Astrocyte (in vitro differentiated cells and primary cell): ENCODE results near the gene SPATA19. TPM values are rescaled to one million over a fixed set of nuclear protein-coding genes. Genes with fewer than 3 reads are reported as not detected.

ENCODE experiments used
- DNase-seq: peaks from one replicate; pipeline ENCODE4 v3.0.0-alpha.2; 2010; ENCODE audit warnings: low read depth
- FAIRE-seq: peaks from 2 replicates; lab custom pipeline; 2011; peaks lifted over from hg19 to GRCh38; lab: Jason Lieb, UNC
- H2AFZ ChIP-seq: 2 replicates; pipeline ENCODE4 v1.6.0; 2012; ENCODE audit warnings: low read depth, low read length, inconsistent platforms
- H3K27ac ChIP-seq: 2 replicates; pipeline ENCODE4 v1.5.1; 2011; ENCODE audit warnings: low read depth, low read length, inconsistent platforms
- H3K27me3 ChIP-seq: 2 replicates; pipeline ENCODE4 v1.6.0; 2011; ENCODE audit warnings: low read length, inconsistent platforms; ENCODE audit not compliant: insufficient read depth
- H3K36me3 ChIP-seq: 2 replicates; pipeline ENCODE4 v1.5.1; 2011; ENCODE audit warnings: low read length, inconsistent platforms; ENCODE audit not compliant: insufficient read depth
- H3K4me1 ChIP-seq: 2 replicates; pipeline ENCODE4 v1.5.1; 2011; ENCODE audit warnings: low read length, inconsistent platforms; ENCODE audit not compliant: insufficient read depth
- H3K4me2 ChIP-seq: 2 replicates; pipeline ENCODE4 v1.6.0; 2012; ENCODE audit warnings: low read length, inconsistent platforms
- H3K4me3 ChIP-seq: 2 replicates; pipeline ENCODE4 v1.5.1; 2011; ENCODE audit warnings: low read depth, mild to moderate bottlenecking, low read length, inconsistent platforms; ENCODE audit not compliant: insufficient read depth
- H3K79me2 ChIP-seq: 2 replicates; pipeline ENCODE4 v1.6.0; 2012; ENCODE audit warnings: mild to moderate bottlenecking, low read length, inconsistent platforms; ENCODE audit not compliant: insufficient read depth
- H3K9ac ChIP-seq: 2 replicates; pipeline ENCODE4 v1.6.0; 2012; ENCODE audit warnings: mild to moderate bottlenecking, low read length, inconsistent platforms
- H3K9me3 ChIP-seq: 2 replicates; pipeline ENCODE4 v1.5.1; 2012; ENCODE audit warnings: low read depth, mild to moderate bottlenecking, low read length, inconsistent platforms; ENCODE audit not compliant: insufficient read depth
- H4K20me1 ChIP-seq: 2 replicates; pipeline ENCODE4 v1.6.0; 2012; ENCODE audit warnings: low read length, inconsistent platforms; ENCODE audit not compliant: insufficient read depth
- H3K27ac Mint-ChIP-seq: one replicate; pipeline ENCODE4 v1.8.0; 2021; ENCODE audit warnings: mild to moderate bottlenecking, mixed read lengths; ENCODE audit not compliant: unreplicated experiment
- H3K27me3 Mint-ChIP-seq: one replicate; pipeline ENCODE4 v1.8.0; 2021; ENCODE audit warnings: low read depth, mixed read lengths; ENCODE audit not compliant: unreplicated experiment
- H3K36me3 Mint-ChIP-seq: one replicate; pipeline ENCODE4 v1.8.0; 2021; ENCODE audit warnings: low read depth, mixed read lengths; ENCODE audit not compliant: unreplicated experiment
- H3K4me1 Mint-ChIP-seq: one replicate; pipeline ENCODE4 v1.8.0; 2021; ENCODE audit warnings: low read depth, mixed read lengths; ENCODE audit not compliant: unreplicated experiment
- H3K4me3 Mint-ChIP-seq: one replicate; pipeline ENCODE4 v1.8.0; 2021; ENCODE audit warnings: mild to moderate bottlenecking, moderate library complexity, mixed read lengths; ENCODE audit not compliant: unreplicated experiment
- H3K9me3 Mint-ChIP-seq: one replicate; pipeline ENCODE4 v1.8.0; 2021; ENCODE audit warnings: mild to moderate bottlenecking, mixed read lengths; ENCODE audit not compliant: unreplicated experiment
- CTCF ChIP-seq: IDR thresholded peaks from 2 replicates; pipeline ENCODE4 v1.5.1; 2011; ENCODE audit warnings: low read depth, mild to moderate bottlenecking, inconsistent platforms, low read length, moderate library complexity; ENCODE audit not compliant: insufficient read depth
- EZH2 ChIP-seq: IDR thresholded peaks from 2 replicates; pipeline ENCODE4 v1.6.1; 2012; ENCODE audit warnings: mild to moderate bottlenecking, low read length, inconsistent platforms; ENCODE audit not compliant: insufficient read depth
- total RNA-seq: library from RNA; stranded (reverse); gene quantifications from 2 replicates; pipeline ENCODE4 v1.2.1, GENCODE V29; 2021

The SPATA19 gene
- total RNA-seq, 1 donor from 2014 or later, result not detected

DNA sequence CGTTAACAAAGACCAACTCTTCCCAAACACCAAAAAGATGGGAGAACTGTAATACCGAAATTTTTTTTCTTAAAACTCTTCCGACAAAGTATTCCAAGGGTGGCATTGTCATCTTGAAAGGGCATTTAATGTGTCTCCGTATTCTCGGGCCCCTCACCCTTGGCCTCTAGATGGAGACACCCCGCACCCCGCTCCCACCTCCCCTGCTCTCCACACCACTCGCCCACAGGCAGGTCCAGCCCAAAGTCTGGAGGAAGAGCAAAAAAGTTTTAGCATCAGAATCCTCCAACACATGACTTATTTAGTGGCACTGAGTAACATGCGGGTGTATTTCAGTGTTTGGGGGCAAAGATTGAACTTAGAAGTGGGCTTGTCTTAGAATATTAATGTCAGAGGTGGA is 20.7 kb downstream of the SPATA19 start:
- no peaks in the 10 kb centered on the region for H3K9me3 ChIP-seq
- no peaks in the 10 kb centered on the region for H3K79me2 ChIP-seq
- H3K4me2 ChIP-seq, result no peak overlapping the region
- no peak overlapping the region for H2AFZ ChIP-seq
- no peaks in the 10 kb centered on the region for H3K4me1 Mint-ChIP-seq
- H3K36me3 Mint-ChIP-seq, result no peaks in the 10 kb centered on the region
- no peak overlapping the region for H3K27ac ChIP-seq
- peaks cover 60% of the 10 kb centered on the region for H3K27me3 Mint-ChIP-seq
- FAIRE-seq, result no peak
- no peaks in the 10 kb centered on the region for H3K36me3 ChIP-seq
- no peaks in the 10 kb centered on the region for H3K27me3 ChIP-seq
- no peak overlapping the region for H3K4me3 ChIP-seq
- no peaks in the 10 kb centered on the region for H4K20me1 ChIP-seq
- no peak overlapping the region for H3K27ac Mint-ChIP-seq
- no peak overlapping the region for H3K4me3 Mint-ChIP-seq
- no peaks in the 10 kb centered on the region for H3K4me1 ChIP-seq
- H3K9me3 Mint-ChIP-seq, result peaks cover 4% of the 10 kb centered on the region
- TF ChIP-seq EZH2 (no peak), CTCF (no peak)
- no peak for DNase-seq
- no peak overlapping the region for H3K9ac ChIP-seq

GRCh38 chr11:133823614-133824013 is 21.7 kb downstream of the SPATA19 start:
- Mint-ChIP-seq H3K4me3 (no peak overlapping the region), H3K9me3 (peaks cover 3% of the 10 kb centered on the region), H3K27me3 (peaks cover 61% of the 10 kb centered on the region), H3K36me3 (no peaks in the 10 kb centered on the region), H3K27ac (no peak overlapping the region), H3K4me1 (no peaks in the 10 kb centered on the region)
- H3K9me3 ChIP-seq, result no peaks in the 10 kb centered on the region
- DNase-seq (no peak), FAIRE-seq (no peak)
- H3K4me2 ChIP-seq, result no peak overlapping the region
- H2AFZ ChIP-seq, result no peak overlapping the region
- no peaks in the 10 kb centered on the region for H3K36me3 ChIP-seq
- TF ChIP-seq CTCF (no peak), EZH2 (no peak)
- no peaks in the 10 kb centered on the region for H3K79me2 ChIP-seq
- H3K9ac ChIP-seq, result no peak overlapping the region
- H3K4me1 ChIP-seq, result no peaks in the 10 kb centered on the region
- no peak overlapping the region for H3K4me3 ChIP-seq
- no peaks in the 10 kb centered on the region for H4K20me1 ChIP-seq
- H3K27ac ChIP-seq, result no peak overlapping the region
- H3K27me3 ChIP-seq, result no peaks in the 10 kb centered on the region

DNA sequence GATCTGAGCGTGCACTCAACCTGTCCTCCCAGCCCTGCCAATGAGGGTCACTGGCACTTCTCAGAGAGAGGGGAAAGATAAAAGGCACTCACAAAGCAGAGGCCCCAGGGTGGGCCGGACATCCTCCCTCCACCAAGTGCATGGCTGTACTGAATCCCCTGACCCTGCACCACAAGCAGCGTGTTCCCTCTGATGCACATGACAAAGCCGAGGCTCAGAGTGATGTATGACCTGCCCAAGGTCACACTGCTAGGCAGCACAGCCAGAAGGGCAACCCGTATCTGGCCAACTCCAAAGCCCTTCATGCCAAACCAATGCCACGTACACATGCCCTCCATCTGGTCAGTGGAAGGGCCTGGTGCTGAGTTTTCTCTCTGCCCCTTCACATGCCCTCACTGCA is 22.1 kb downstream of the SPATA19 start:
- DNase-seq (no peak), FAIRE-seq (no peak)
- Histone ChIP-seq H4K20me1 (no peaks in the 10 kb centered on the region), H3K4me1 (no peaks in the 10 kb centered on the region), H3K27me3 (no peaks in the 10 kb centered on the region), H3K4me2 (no peak overlapping the region), H3K4me3 (no peak overlapping the region), H3K27ac (no peak overlapping the region), H3K9me3 (no peaks in the 10 kb centered on the region), H3K9ac (no peak overlapping the region), H3K36me3 (no peaks in the 10 kb centered on the region), H2AFZ (no peak overlapping the region), H3K79me2 (no peaks in the 10 kb centered on the region)
- H3K36me3 Mint-ChIP-seq, result no peaks in the 10 kb centered on the region
- no peak overlapping the region for H3K4me3 Mint-ChIP-seq
- no peak overlapping the region for H3K27ac Mint-ChIP-seq
- H3K4me1 Mint-ChIP-seq, result no peaks in the 10 kb centered on the region
- H3K9me3 Mint-ChIP-seq, result peaks cover 3% of the 10 kb centered on the region
- H3K27me3 Mint-ChIP-seq, result peaks cover 57% of the 10 kb centered on the region
- TF ChIP-seq CTCF (no peak), EZH2 (no peak)
